Stimulated activated CD4-positive, alpha-beta T cell treated with anti-CD3 and anti-CD28 coated beads, Interleukin-1b, Interleukin-23, amount 100 ng/mL, for 1 hour (primary cell): ENCODE data around the gene TCF15.

Experiments
- DNase-seq, 2 donors: peaks; one replicate each; pipeline ENCODE4 v3.0.0-alpha.2; 2020; ENCODE audit warnings: low read depth in 2 of 2

The TCF15 gene

GRCh38 chr20:611843-612185 is 1.7 kb upstream of the TCF15 start:
- no peak for DNase-seq

GRCh38 chr20:611047-611842 is 1.1 kb upstream of the TCF15 start:
- DNase-seq: no peak

- DNase-seq: no peak
Measured at GRCh38 chr20:609371-609964, 641 bp downstream of the TCF15 start.

GRCh38 chr20:608970-609369 is 1.1 kb downstream of the TCF15 start:
- no peak for DNase-seq

GRCh38 chr20:607476-607875 is 2.6 kb downstream of the TCF15 start:
- DNase-seq: no peak

GRCh38 chr20:605237-605636 is 4.9 kb downstream of the TCF15 start:
- no peak for DNase-seq

GRCh38 chr20:603116-603640 is 6.9 kb downstream of the TCF15 start:
- no peak for DNase-seq

GRCh38 chr20:602111-602970 is 7.8 kb downstream of the TCF15 start:
- DNase-seq: no peak

- no peak for DNase-seq
Measured at GRCh38 chr20:600736-601135, 9.4 kb downstream of the TCF15 start.

- DNase-seq: no peak
Measured at GRCh38 chr20:600141-600540, 10.0 kb downstream of the TCF15 start.

GRCh38 chr20:598133-598850 is 11.8 kb downstream of the TCF15 start:
- DNase-seq: no peak

- no peak for DNase-seq
Measured at GRCh38 chr20:597560-597959, 12.5 kb downstream of the TCF15 start.

- no peak for DNase-seq
Measured at GRCh38 chr20:595330-596308, 14.5 kb downstream of the TCF15 start.

- no peak for DNase-seq
Measured at GRCh38 chr20:592506-592905, 17.6 kb downstream of the TCF15 start.

- DNase-seq: no peak
Measured at GRCh38 chr20:591941-592340, 18.2 kb downstream of the TCF15 start.

- no peak for DNase-seq
Measured at GRCh38 chr20:588932-589672, 21.0 kb downstream of the TCF15 start.

- DNase-seq: no peak
Measured at GRCh38 chr20:588476-588875, 21.6 kb downstream of the TCF15 start.

GRCh38 chr20:584971-585301 is 25.2 kb downstream of the TCF15 start:
- no peak for DNase-seq

- DNase-seq: no peak
Measured at GRCh38 chr20:584161-584970, 25.7 kb downstream of the TCF15 start.
